Measurements from ENCODE around the gene PALM3.

Gene PALM3

GRCh38 chr19:14061751-14062557 lies at the start of gene PALM3:
Gene PALM3, minus strand, starts transcription at chr19:14062076. Its CDS starts 96 bp downstream, at chr19:14061980.
- DNase-seq (ENCODE audit: low read depth) = no peak

GRCh38 chr19:14111486-14111885 lies 49.6 kb upstream of the PALM3 start:
- no peak for DNase-seq (ENCODE audit: low read depth)

GRCh38 chr19:14110650-14111049 lies 48.8 kb upstream of the PALM3 start:
- no peak for DNase-seq (ENCODE audit: low read depth)

GRCh38 chr19:14107581-14108461 lies 45.9 kb upstream of the PALM3 start:
- DNase-seq (ENCODE audit: low read depth) = no peak

GRCh38 chr19:14106840-14107239 lies 45.0 kb upstream of the PALM3 start:
- no peak for DNase-seq (ENCODE audit: low read depth)

- DNase-seq (ENCODE audit: low read depth) = no peak
Observed at GRCh38 chr19:14105680-14106079, 43.8 kb upstream of the PALM3 start.

GRCh38 chr19:14103310-14103709 lies 41.4 kb upstream of the PALM3 start:
- no peak for DNase-seq (ENCODE audit: low read depth)

- no peak for DNase-seq (ENCODE audit: low read depth)
Observed at GRCh38 chr19:14102756-14103155, 40.9 kb upstream of the PALM3 start.

GRCh38 chr19:14102102-14102696 lies 40.3 kb upstream of the PALM3 start:
- DNase-seq (ENCODE audit: low read depth) = no peak

GRCh38 chr19:14101003-14101545 lies 39.2 kb upstream of the PALM3 start:
- no peak for DNase-seq (ENCODE audit: low read depth)

- no peak for DNase-seq (ENCODE audit: low read depth)
Observed at GRCh38 chr19:14097532-14098151, 35.8 kb upstream of the PALM3 start.

- DNase-seq (ENCODE audit: low read depth) = no peak
Observed at GRCh38 chr19:14096272-14096992, 34.6 kb upstream of the PALM3 start.

GRCh38 chr19:14094854-14095253 lies 33.0 kb upstream of the PALM3 start:
- no peak for DNase-seq (ENCODE audit: low read depth)

- no peak for DNase-seq (ENCODE audit: low read depth)
Observed at GRCh38 chr19:14093117-14093823, 31.4 kb upstream of the PALM3 start.

- no peak for DNase-seq (ENCODE audit: low read depth)
Observed at GRCh38 chr19:14091813-14092462, 30.1 kb upstream of the PALM3 start.

GRCh38 chr19:14091081-14091812 lies 29.4 kb upstream of the PALM3 start:
- DNase-seq (ENCODE audit: low read depth) = no peak

- no peak for DNase-seq (ENCODE audit: low read depth)
Observed at GRCh38 chr19:14090509-14091080, 28.7 kb upstream of the PALM3 start, which contains the start of gene SAMD1. Gene SAMD1, minus strand, starts transcription at chr19:14090751.

GRCh38 chr19:14089662-14090508 lies 28.0 kb upstream of the PALM3 start:
- no peak for DNase-seq (ENCODE audit: low read depth)
